HCT116 (cell line): Measurements from ENCODE around the gene ELFN1.

Experiments
- EZH2 ChIP-seq: fragments of 200-600 bp; sonication (generic); IDR thresholded peaks from 2 replicates; pipeline ENCODE4 v1.6.1; 2017; ENCODE audit warnings: antibody characterized with exemption, mixed run types
- EZH2phosphoT487 ChIP-seq: fragments of 200-600 bp; IDR thresholded peaks from 2 replicates; pipeline ENCODE4 v1.6.1; 2018; ENCODE audit warnings: antibody characterized with exemption, borderline replicate concordance
- POLR2AphosphoS5 ChIP-seq: IDR thresholded peaks from 2 replicates; pipeline ENCODE4 v1.6.1; 2011; ENCODE audit warnings: mild to moderate bottlenecking, low read depth, low read length, moderate library complexity
- SP1 ChIP-seq: IDR thresholded peaks from 2 replicates; pipeline ENCODE4 v1.6.1; 2012; ENCODE audit warnings: low read depth
- ZNF274 ChIP-seq: fragments of 200-500 bp; sonication (Bioruptor generic); IDR thresholded peaks from 2 replicates; pipeline ENCODE4 v1.6.1; 2014; ENCODE audit warnings: mild to moderate bottlenecking, low read depth, low read length, inconsistent platforms
- TF ChIP-seq, protein P1 (sequence below), 3 experiments: fragments of 200-600 bp in 1 of 3; sonication (generic) in 1 of 3; IDR thresholded peaks in 2 of 3; conservative IDR thresholded peaks in 1 of 3; 2 replicates each; pipeline ENCODE4 v1.5.1; 2012 to 2017; ENCODE audit warnings: low read depth in 2 of 3, low read length in 2 of 3, antibody characterized with exemption in 1 of 3, borderline replicate concordance in 1 of 3, control low read depth in 1 of 3, mild to moderate bottlenecking in 1 of 3, mixed read lengths in 1 of 3, mixed run types in 1 of 3, moderate library complexity in 1 of 3; ENCODE audit not compliant: insufficient read depth in 1 of 3
- TF ChIP-seq, protein P2 (sequence below): IDR thresholded peaks from 2 replicates; pipeline ENCODE4 v1.6.1; 2012; ENCODE audit warnings: low read depth

DNA sequence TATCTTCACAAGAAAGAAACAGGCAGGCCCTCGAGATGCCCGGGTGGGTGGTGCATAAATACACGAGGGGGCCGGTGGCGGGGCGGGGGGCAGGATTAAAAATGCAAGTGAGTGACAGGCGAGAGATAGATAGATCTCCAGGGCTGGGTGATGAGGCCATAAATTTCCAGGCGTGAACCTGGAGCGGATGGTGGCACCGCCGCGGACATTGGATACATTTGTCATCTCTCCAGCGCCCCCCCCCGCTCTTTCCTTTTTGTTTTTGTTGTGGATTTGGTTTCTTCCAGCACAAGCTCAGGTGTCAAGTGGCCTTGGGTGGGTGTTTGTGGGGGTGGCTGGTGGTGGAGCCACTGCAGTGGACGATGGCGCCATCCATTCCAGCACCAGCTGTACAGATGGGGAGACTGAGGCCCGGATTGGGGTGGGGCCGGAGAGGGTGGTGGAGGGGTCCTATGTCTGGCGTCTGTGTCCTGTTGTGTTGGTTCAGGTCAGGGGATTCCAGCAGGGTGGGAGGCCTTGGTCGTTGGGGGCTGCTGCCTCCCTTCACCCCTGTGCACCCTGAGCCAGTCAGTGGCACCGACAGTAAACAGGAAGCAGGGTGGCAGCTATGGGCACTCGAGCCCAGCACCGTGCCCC is 2.9 kb downstream of the ELFN1 start:
- TF ChIP-seq, protein P1, sequence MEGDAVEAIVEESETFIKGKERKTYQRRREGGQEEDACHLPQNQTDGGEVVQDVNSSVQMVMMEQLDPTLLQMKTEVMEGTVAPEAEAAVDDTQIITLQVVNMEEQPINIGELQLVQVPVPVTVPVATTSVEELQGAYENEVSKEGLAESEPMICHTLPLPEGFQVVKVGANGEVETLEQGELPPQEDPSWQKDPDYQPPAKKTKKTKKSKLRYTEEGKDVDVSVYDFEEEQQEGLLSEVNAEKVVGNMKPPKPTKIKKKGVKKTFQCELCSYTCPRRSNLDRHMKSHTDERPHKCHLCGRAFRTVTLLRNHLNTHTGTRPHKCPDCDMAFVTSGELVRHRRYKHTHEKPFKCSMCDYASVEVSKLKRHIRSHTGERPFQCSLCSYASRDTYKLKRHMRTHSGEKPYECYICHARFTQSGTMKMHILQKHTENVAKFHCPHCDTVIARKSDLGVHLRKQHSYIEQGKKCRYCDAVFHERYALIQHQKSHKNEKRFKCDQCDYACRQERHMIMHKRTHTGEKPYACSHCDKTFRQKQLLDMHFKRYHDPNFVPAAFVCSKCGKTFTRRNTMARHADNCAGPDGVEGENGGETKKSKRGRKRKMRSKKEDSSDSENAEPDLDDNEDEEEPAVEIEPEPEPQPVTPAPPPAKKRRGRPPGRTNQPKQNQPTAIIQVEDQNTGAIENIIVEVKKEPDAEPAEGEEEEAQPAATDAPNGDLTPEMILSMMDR (IDR thresholded peaks at IDR 0.05 in 2 of 3, conservative IDR thresholded peaks at IDR 0.05 in 1 of 3; ENCODE audit: borderline replicate concordance in 1 of 3, insufficient read depth in 1 of 3, low read depth in 2 of 3, low read length in 2 of 3) = no peak
- TF ChIP-seq EZH2 = no peak
- TF ChIP-seq POLR2AphosphoS5 = no peak
- no peak for TF ChIP-seq ZNF274
- TF ChIP-seq, protein P2, sequence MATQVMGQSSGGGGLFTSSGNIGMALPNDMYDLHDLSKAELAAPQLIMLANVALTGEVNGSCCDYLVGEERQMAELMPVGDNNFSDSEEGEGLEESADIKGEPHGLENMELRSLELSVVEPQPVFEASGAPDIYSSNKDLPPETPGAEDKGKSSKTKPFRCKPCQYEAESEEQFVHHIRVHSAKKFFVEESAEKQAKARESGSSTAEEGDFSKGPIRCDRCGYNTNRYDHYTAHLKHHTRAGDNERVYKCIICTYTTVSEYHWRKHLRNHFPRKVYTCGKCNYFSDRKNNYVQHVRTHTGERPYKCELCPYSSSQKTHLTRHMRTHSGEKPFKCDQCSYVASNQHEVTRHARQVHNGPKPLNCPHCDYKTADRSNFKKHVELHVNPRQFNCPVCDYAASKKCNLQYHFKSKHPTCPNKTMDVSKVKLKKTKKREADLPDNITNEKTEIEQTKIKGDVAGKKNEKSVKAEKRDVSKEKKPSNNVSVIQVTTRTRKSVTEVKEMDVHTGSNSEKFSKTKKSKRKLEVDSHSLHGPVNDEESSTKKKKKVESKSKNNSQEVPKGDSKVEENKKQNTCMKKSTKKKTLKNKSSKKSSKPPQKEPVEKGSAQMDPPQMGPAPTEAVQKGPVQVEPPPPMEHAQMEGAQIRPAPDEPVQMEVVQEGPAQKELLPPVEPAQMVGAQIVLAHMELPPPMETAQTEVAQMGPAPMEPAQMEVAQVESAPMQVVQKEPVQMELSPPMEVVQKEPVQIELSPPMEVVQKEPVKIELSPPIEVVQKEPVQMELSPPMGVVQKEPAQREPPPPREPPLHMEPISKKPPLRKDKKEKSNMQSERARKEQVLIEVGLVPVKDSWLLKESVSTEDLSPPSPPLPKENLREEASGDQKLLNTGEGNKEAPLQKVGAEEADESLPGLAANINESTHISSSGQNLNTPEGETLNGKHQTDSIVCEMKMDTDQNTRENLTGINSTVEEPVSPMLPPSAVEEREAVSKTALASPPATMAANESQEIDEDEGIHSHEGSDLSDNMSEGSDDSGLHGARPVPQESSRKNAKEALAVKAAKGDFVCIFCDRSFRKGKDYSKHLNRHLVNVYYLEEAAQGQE = no peak
- no peak for TF ChIP-seq EZH2phosphoT487
- no peak for TF ChIP-seq SP1
